ENCODE measurements around the gene TMEM164.

The TMEM164 gene

GRCh38 chrX:110180176-110180927 is 177.4 kb downstream of the TMEM164 start:
- H3K4me3 ChIP-seq (ENCODE audit: low read length): no peak overlapping the region
- DNase-seq (ENCODE audit: low read depth, low spot score): peak; percentile 23

- DNase-seq (ENCODE audit: low read depth, low spot score): no peak
- H3K4me3 ChIP-seq (ENCODE audit: low read length): no peak overlapping the region
Observed at GRCh38 chrX:110180928-110181310, 178.0 kb downstream of the TMEM164 start.

GRCh38 chrX:110181459-110182137 is 178.7 kb downstream of the TMEM164 start:
- no peak for DNase-seq (ENCODE audit: low read depth, low spot score)
- no peak overlapping the region for H3K4me3 ChIP-seq (ENCODE audit: low read length)

GRCh38 chrX:110182362-110182761 is 179.4 kb downstream of the TMEM164 start:
- H3K4me3 ChIP-seq (ENCODE audit: low read length): no peak overlapping the region
- DNase-seq (ENCODE audit: low read depth, low spot score): no peak

GRCh38 chrX:110182865-110183264 is 180.0 kb downstream of the TMEM164 start:
- no peak overlapping the region for H3K4me3 ChIP-seq (ENCODE audit: low read length)
- DNase-seq (ENCODE audit: low read depth, low spot score): no peak

GRCh38 chrX:110183314-110183713 is 180.4 kb downstream of the TMEM164 start:
- H3K4me3 ChIP-seq (ENCODE audit: low read length): no peak overlapping the region
- DNase-seq (ENCODE audit: low read depth, low spot score): no peak

- DNase-seq (ENCODE audit: low read depth, low spot score): peak; percentile 21
- no peak overlapping the region for H3K4me3 ChIP-seq (ENCODE audit: low read length)
Observed at GRCh38 chrX:110188701-110189558, 186.0 kb downstream of the TMEM164 start.

- no peak overlapping the region for H3K4me3 ChIP-seq (ENCODE audit: low read length)
- DNase-seq (ENCODE audit: low read depth, low spot score): no peak
Observed at GRCh38 chrX:110192516-110192915, 189.6 kb downstream of the TMEM164 start.

GRCh38 chrX:110194977-110195376 is 192.1 kb downstream of the TMEM164 start:
- no peak overlapping the region for H3K4me3 ChIP-seq (ENCODE audit: low read length)
- no peak for DNase-seq (ENCODE audit: low read depth, low spot score)

- no peak for DNase-seq (ENCODE audit: low read depth, low spot score)
- no peak overlapping the region for H3K4me3 ChIP-seq (ENCODE audit: low read length)
Observed at GRCh38 chrX:110201799-110202198, 198.9 kb downstream of the TMEM164 start.

GRCh38 chrX:110204986-110205385 is 202.1 kb downstream of the TMEM164 start:
- no peak overlapping the region for H3K4me3 ChIP-seq (ENCODE audit: low read length)
- no peak for DNase-seq (ENCODE audit: low read depth, low spot score)

- no peak overlapping the region for H3K4me3 ChIP-seq (ENCODE audit: low read length)
- no peak for DNase-seq (ENCODE audit: low read depth, low spot score)
Observed at GRCh38 chrX:110208092-110208491, 205.2 kb downstream of the TMEM164 start.

GRCh38 chrX:110210417-110211139 is 207.7 kb downstream of the TMEM164 start:
- no peak overlapping the region for H3K4me3 ChIP-seq (ENCODE audit: low read length)
- DNase-seq (ENCODE audit: low read depth, low spot score): no peak

GRCh38 chrX:110211340-110211739 is 208.4 kb downstream of the TMEM164 start:
- H3K4me3 ChIP-seq (ENCODE audit: low read length): no peak overlapping the region

GRCh38 chrX:110212299-110212698 is 209.4 kb downstream of the TMEM164 start:
- H3K4me3 ChIP-seq (ENCODE audit: low read length): no peak overlapping the region
- DNase-seq (ENCODE audit: low read depth, low spot score): no peak

More at GRCh38 chrX:110211340-110211739, 208.4 kb downstream of the TMEM164 start:
- DNase-seq (ENCODE audit: low read depth, low spot score): no peak

GRCh38 chrX:110213183-110213582 is 210.3 kb downstream of the TMEM164 start:
- H3K4me3 ChIP-seq (ENCODE audit: low read length): no peak overlapping the region
- DNase-seq (ENCODE audit: low read depth, low spot score): no peak

GRCh38 chrX:110214684-110215083 is 211.8 kb downstream of the TMEM164 start:
- DNase-seq (ENCODE audit: low read depth, low spot score): no peak
- no peak overlapping the region for H3K4me3 ChIP-seq (ENCODE audit: low read length)

GRCh38 chrX:110215411-110215810 is 212.5 kb downstream of the TMEM164 start:
- no peak for DNase-seq (ENCODE audit: low read depth, low spot score)

GRCh38 chrX:110216027-110216426 is 213.1 kb downstream of the TMEM164 start:
- no peak for DNase-seq (ENCODE audit: low read depth, low spot score)
- no peak overlapping the region for H3K4me3 ChIP-seq (ENCODE audit: low read length)

More at GRCh38 chrX:110215411-110215810, 212.5 kb downstream of the TMEM164 start:
- no peak overlapping the region for H3K4me3 ChIP-seq (ENCODE audit: low read length)

All from Jurkat, Clone E6-1 (cell line).